H9 (cell line): ENCODE results near the gene GLOD4. TPM values are rescaled to one million over a fixed set of nuclear protein-coding genes. Genes with fewer than 3 reads are reported as not detected.

Experiments used
- DNase-seq: peaks from one replicate; pipeline ENCODE4 v3.0.0-alpha.2; 2017
- H2AFZ ChIP-seq: one replicate; pipeline ENCODE4 v1.6.1; 2013; ENCODE audit warnings: mild to moderate bottlenecking, low read length, control low read depth, moderate library complexity
- H2AK5ac ChIP-seq: 2 replicates; pipeline ENCODE4 v1.6.1; 2013; ENCODE audit warnings: low read length, control low read depth, mixed read lengths; ENCODE audit not compliant: insufficient read length
- H2BK120ac ChIP-seq: one replicate; pipeline ENCODE4 v1.6.1; 2013; ENCODE audit warnings: low read depth, mild to moderate bottlenecking, low read length, control low read depth, inconsistent platforms; ENCODE audit not compliant: poor library complexity, severe bottlenecking
- H2BK12ac ChIP-seq: 2 replicates; pipeline ENCODE4 v1.6.1; 2013; ENCODE audit warnings: low read length, control low read depth, mixed read lengths, low read depth; ENCODE audit not compliant: insufficient read length
- H2BK15ac ChIP-seq: 2 replicates; pipeline ENCODE4 v1.6.1; 2013; ENCODE audit warnings: low read depth, low read length, control low read depth
- H2BK20ac ChIP-seq: one replicate; pipeline ENCODE4 v1.6.1; 2013; ENCODE audit warnings: low read depth, mild to moderate bottlenecking, low read length, control low read depth, inconsistent platforms; ENCODE audit not compliant: poor library complexity, severe bottlenecking
- H2BK5ac ChIP-seq: 2 replicates; pipeline ENCODE4 v1.6.1; 2013; ENCODE audit warnings: low read length, control low read depth, mixed read lengths; ENCODE audit not compliant: insufficient read length
- H3K14ac ChIP-seq: 2 replicates; pipeline ENCODE4 v1.6.1; 2013; ENCODE audit warnings: low read length, control low read depth; ENCODE audit not compliant: insufficient read depth
- H3K18ac ChIP-seq: 2 replicates; pipeline ENCODE4 v1.6.1; 2013; ENCODE audit warnings: low read depth, mild to moderate bottlenecking, mixed read lengths, low read length, control low read depth; ENCODE audit not compliant: insufficient read length
- H3K23ac ChIP-seq: 2 replicates; pipeline ENCODE4 v1.6.1; 2013; ENCODE audit warnings: low read length, control low read depth, mixed read lengths, low read depth; ENCODE audit not compliant: insufficient read length
- H3K23me2 ChIP-seq: 2 replicates; pipeline ENCODE4 v1.6.1; 2013; ENCODE audit warnings: low read depth, mild to moderate bottlenecking, mixed read lengths, low read length, control low read depth; ENCODE audit not compliant: insufficient read length, poor library complexity, severe bottlenecking
- H3K27ac ChIP-seq: 2 replicates; pipeline ENCODE4 v1.5.1; 2013; ENCODE audit warnings: low read length, control low read depth, mixed read lengths, low read depth; ENCODE audit not compliant: insufficient read length
- H3K27me3 ChIP-seq: 2 replicates; pipeline ENCODE4 v1.6.1; 2013; ENCODE audit warnings: low read length, control low read depth, inconsistent platforms; ENCODE audit not compliant: insufficient read depth
- H3K4ac ChIP-seq: 2 replicates; pipeline ENCODE4 v1.6.1; 2013; ENCODE audit warnings: low read depth, mild to moderate bottlenecking, control low read depth, inconsistent platforms, low read length, moderate library complexity
- H3K4me1 ChIP-seq: 2 replicates; pipeline ENCODE4 v1.6.1; 2013; ENCODE audit warnings: low read length, control low read depth, inconsistent platforms; ENCODE audit not compliant: insufficient read depth
- H3K4me2 ChIP-seq: 2 replicates; pipeline ENCODE4 v1.6.1; 2013; ENCODE audit warnings: low read length, control low read depth, mixed read lengths; ENCODE audit not compliant: insufficient read length, insufficient read depth
- H3K56ac ChIP-seq: 2 replicates; pipeline ENCODE4 v1.6.1; 2013; ENCODE audit warnings: low read depth, mild to moderate bottlenecking, mixed read lengths, low read length, control low read depth; ENCODE audit not compliant: insufficient read length
- H3K79me1 ChIP-seq: 2 replicates; pipeline ENCODE4 v1.6.1; 2013; ENCODE audit warnings: low read depth, mild to moderate bottlenecking, moderate library complexity, low read length, control low read depth, inconsistent platforms; ENCODE audit not compliant: insufficient read depth, poor library complexity, severe bottlenecking
- H3K79me2 ChIP-seq: 2 replicates; pipeline ENCODE4 v1.6.1; 2013; ENCODE audit warnings: low read length, control low read depth, inconsistent platforms; ENCODE audit not compliant: insufficient read depth
- H3K9ac ChIP-seq: 2 replicates; pipeline ENCODE4 v1.6.1; 2013; ENCODE audit warnings: low read length, control low read depth, mixed read lengths; ENCODE audit not compliant: insufficient read length; ENCODE audit errors: extremely low read depth
- H3K9me3 ChIP-seq: one replicate; pipeline ENCODE4 v1.6.1; 2013; ENCODE audit warnings: low read depth, low read length, inconsistent platforms; ENCODE audit not compliant: control insufficient read depth
- H3T11ph ChIP-seq: one replicate; pipeline ENCODE4 v1.6.1; 2013; ENCODE audit warnings: mild to moderate bottlenecking, low read length, control low read depth, inconsistent platforms
- H4K20me1 ChIP-seq: one replicate; pipeline ENCODE4 v1.6.1; 2013; ENCODE audit not compliant: control insufficient read depth, insufficient read length, insufficient read depth
- H4K5ac ChIP-seq: 2 replicates; pipeline ENCODE4 v1.6.1; 2013; ENCODE audit warnings: low read depth, mild to moderate bottlenecking, mixed read lengths, low read length, control low read depth; ENCODE audit not compliant: insufficient read length
- H4K8ac ChIP-seq: replicated peaks from 2 replicates; pipeline ENCODE4 v1.6.1; 2013; ENCODE audit warnings: low read length, control low read depth, mixed read lengths, low read depth; ENCODE audit not compliant: insufficient read length
- H4K91ac ChIP-seq: 2 replicates; pipeline ENCODE4 v1.6.1; 2013; ENCODE audit warnings: low read depth, mild to moderate bottlenecking, moderate library complexity, mixed read lengths, low read length, control low read depth; ENCODE audit not compliant: insufficient read length
- H3K27ac Mint-ChIP-seq, 3 experiments: 2 replicates in 2 of 3; 3 replicates in 1 of 3; pipeline ENCODE4 v1.8.0; 2020 to 2021; ENCODE audit warnings: mixed read lengths in 3 of 3, mild to moderate bottlenecking in 1 of 3, moderate library complexity in 1 of 3
- H3K27me3 Mint-ChIP-seq: 2 replicates; pipeline ENCODE4 v1.8.0; 2021; ENCODE audit warnings: low read depth, mild to moderate bottlenecking, moderate library complexity, mixed read lengths
- H3K36me3 Mint-ChIP-seq, 3 experiments: 2 replicates in 2 of 3; 3 replicates in 1 of 3; pipeline ENCODE4 v1.8.0; 2020 to 2021; ENCODE audit warnings: low read depth in 3 of 3, mixed read lengths in 3 of 3; ENCODE audit not compliant: insufficient read depth in 1 of 3
- H3K4me1 Mint-ChIP-seq, 2 experiments: 2 replicates each; pipeline ENCODE4 v1.8.0; 2020; ENCODE audit warnings: mixed read lengths in 2 of 2
- H3K4me3 Mint-ChIP-seq, 2 experiments: 2 replicates in 1 of 2; 3 replicates in 1 of 2; pipeline ENCODE4 v1.8.0; 2020 to 2021; ENCODE audit warnings: mild to moderate bottlenecking in 2 of 2, mixed read lengths in 2 of 2, moderate library complexity in 1 of 2
- H3K9me3 Mint-ChIP-seq, 2 experiments: 2 replicates in 1 of 2; 3 replicates in 1 of 2; pipeline ENCODE4 v1.8.0; 2020; ENCODE audit warnings: mild to moderate bottlenecking in 2 of 2, mixed read lengths in 2 of 2, moderate library complexity in 1 of 2
- CTCF ChIP-seq: fragments of 200-600 bp; sonication (generic); conservative IDR thresholded peaks from 3 replicates; pipeline ENCODE4 v1.8.0; 2021; ENCODE audit warnings: antibody characterized with exemption, mild to moderate bottlenecking
- WGBS: extraction: QIAGEN DNeasy Blood & Tissue Kit; methylation state at CpG from one replicate; pipeline ENCODE4 v1.1.7; 2013; ENCODE audit warnings: missing lambda C conversion rate, low lambda C conversion rate, mixed read lengths; ENCODE audit not compliant: insufficient read length; ENCODE audit errors: extremely low coverage; 5-methylcytosine and 5-hydroxymethylcytosine counted together
- total RNA-seq: library from RNA; stranded (reverse); gene quantifications from 2 replicates; pipeline ENCODE4 v1.2.1, GENCODE V29; 2021

GLOD4 gene
- total RNA-seq, 1 experiment from 2014 or later = 106 TPM

- Histone ChIP-seq H3K9ac (no peak overlapping the region), H2BK120ac (no peak overlapping the region), H2BK12ac (no peak overlapping the region), H3K79me2 (no peaks in the 10 kb centered on the region), H2BK5ac (no peak overlapping the region), H3K23ac (no peak overlapping the region), H3K56ac (no peak overlapping the region), H3K4me1 (no peaks in the 10 kb centered on the region), H3K23me2 (no peaks in the 10 kb centered on the region), H3T11ph (no peak overlapping the region), H3K14ac (no peak overlapping the region), H3K27ac (no peak overlapping the region), H3K27me3 (no peaks in the 10 kb centered on the region), H3K4me2 (no peak overlapping the region), H2BK20ac (no peak overlapping the region), H2AK5ac (no peak overlapping the region), H4K20me1 (no peaks in the 10 kb centered on the region), H3K9me3 (no peaks in the 10 kb centered on the region), H3K18ac (no peak overlapping the region), H3K4ac (no peak overlapping the region), H3K79me1 (no peaks in the 10 kb centered on the region), H2BK15ac (no peak overlapping the region), H2AFZ (no peak overlapping the region), H4K5ac (no peak overlapping the region), H4K8ac (no peak overlapping the region), H4K91ac (no peak overlapping the region)
- TF ChIP-seq CTCF = no peak
- H3K9me3 Mint-ChIP-seq = no peaks in the 10 kb centered on the region
- peaks cover 3 to 39% (median 30%) of the 10 kb centered on the region in 3 experiments; a peak in 6 of 7 replicates for H3K36me3 Mint-ChIP-seq
- H3K4me1 Mint-ChIP-seq = peaks cover 10 to 15% of the 10 kb centered on the region in 2 experiments
- WGBS = no CpG with 5 or more reads among the region's 11 CpGs
- no peak for DNase-seq
- H3K4me3 Mint-ChIP-seq = no peak overlapping the region
- H3K27me3 Mint-ChIP-seq = no peaks in the 10 kb centered on the region
- 0 out of 7 replicates have a peak overlapping the region, but pooled peaks of 1 of the 3 experiments have one; percentile 61 for H3K27ac Mint-ChIP-seq
Observed at GRCh38 chr17:798246-798645, 16.2 kb upstream of the GLOD4 start.
